ENCODE results near the gene ITIH3. TPM values are rescaled to one million over a fixed set of nuclear protein-coding genes. Genes with fewer than 3 reads are reported as not detected.

Gene ITIH3
- total RNA-seq, 2 donors from 2014 or later: not detected

DNA sequence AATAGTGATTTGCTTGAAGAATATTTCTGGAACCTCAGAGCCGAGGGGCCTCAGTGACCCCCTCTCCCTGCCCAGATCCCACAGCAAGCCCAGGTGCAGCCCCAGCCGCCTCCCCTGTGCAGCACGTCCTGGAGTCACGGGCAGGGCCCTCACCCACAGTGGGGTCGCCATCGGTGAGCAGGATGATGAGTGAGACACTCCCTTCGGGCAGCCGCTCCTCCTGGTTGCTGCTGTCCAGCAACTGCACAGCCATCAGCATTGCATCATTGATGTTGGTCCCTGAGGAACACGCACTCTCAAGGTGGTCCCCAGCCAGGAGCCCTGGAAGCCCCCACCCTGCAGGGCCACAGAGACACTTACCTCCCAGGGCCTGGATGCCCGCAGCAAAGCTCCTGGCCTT, 29.4 kb downstream of the ITIH3 start:
- TF ChIP-seq, protein P1, sequence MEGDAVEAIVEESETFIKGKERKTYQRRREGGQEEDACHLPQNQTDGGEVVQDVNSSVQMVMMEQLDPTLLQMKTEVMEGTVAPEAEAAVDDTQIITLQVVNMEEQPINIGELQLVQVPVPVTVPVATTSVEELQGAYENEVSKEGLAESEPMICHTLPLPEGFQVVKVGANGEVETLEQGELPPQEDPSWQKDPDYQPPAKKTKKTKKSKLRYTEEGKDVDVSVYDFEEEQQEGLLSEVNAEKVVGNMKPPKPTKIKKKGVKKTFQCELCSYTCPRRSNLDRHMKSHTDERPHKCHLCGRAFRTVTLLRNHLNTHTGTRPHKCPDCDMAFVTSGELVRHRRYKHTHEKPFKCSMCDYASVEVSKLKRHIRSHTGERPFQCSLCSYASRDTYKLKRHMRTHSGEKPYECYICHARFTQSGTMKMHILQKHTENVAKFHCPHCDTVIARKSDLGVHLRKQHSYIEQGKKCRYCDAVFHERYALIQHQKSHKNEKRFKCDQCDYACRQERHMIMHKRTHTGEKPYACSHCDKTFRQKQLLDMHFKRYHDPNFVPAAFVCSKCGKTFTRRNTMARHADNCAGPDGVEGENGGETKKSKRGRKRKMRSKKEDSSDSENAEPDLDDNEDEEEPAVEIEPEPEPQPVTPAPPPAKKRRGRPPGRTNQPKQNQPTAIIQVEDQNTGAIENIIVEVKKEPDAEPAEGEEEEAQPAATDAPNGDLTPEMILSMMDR (conservative IDR thresholded peaks at IDR 0.05): no peak
- Mint-ChIP-seq H3K4me3 (no peak overlapping the region), H3K4me1 (peaks cover 1% of the 10 kb centered on the region), H3K27ac (no peak overlapping the region), H3K9me3 (no peaks in the 10 kb centered on the region), H3K27me3 (ENCODE audit: insufficient read depth) (no peaks in the 10 kb centered on the region), H3K36me3 (ENCODE audit: low read depth) (no peaks in the 10 kb centered on the region)
- Histone ChIP-seq H3K27ac (ENCODE audit: low read depth, low read length) (no peak overlapping the region), H3K4me1 (ENCODE audit: control insufficient read depth, insufficient read depth, low read length) (peaks cover 3% of the 10 kb centered on the region), H3K27me3 (ENCODE audit: control insufficient read depth, insufficient read depth, low read length, poor library complexity, severe bottlenecking) (no peaks in the 10 kb centered on the region), H3K4me3 (ENCODE audit: low read length) (no peak overlapping the region), H3K36me3 (ENCODE audit: control insufficient read depth, insufficient read depth, low read length) (no peaks in the 10 kb centered on the region), H3K9me3 (ENCODE audit: control insufficient read depth, low read length) (no peaks in the 10 kb centered on the region), H3K9ac (ENCODE audit: extremely low read depth, low read length, poor library complexity, severe bottlenecking) (no peak overlapping the region)
- 89 to 100% methylated on average over 5 to 10 of the region's 10 CpGs for WGBS, 2 experiments (ENCODE audit: insufficient coverage in 1 of 2, insufficient read length in 1 of 2)
- DNase-seq: no peak

GRCh38 chr3:52827441-52827840, 32.8 kb downstream of the ITIH3 start:
- H3K9ac ChIP-seq (ENCODE audit: extremely low read depth, low read length, poor library complexity, severe bottlenecking): no peak overlapping the region
- no peak overlapping the region for H3K27ac ChIP-seq (ENCODE audit: low read depth, low read length)
- H3K9me3 ChIP-seq (ENCODE audit: control insufficient read depth, low read length): no peaks in the 10 kb centered on the region
- no peak for DNase-seq
- Mint-ChIP-seq H3K27me3 (ENCODE audit: insufficient read depth) (no peaks in the 10 kb centered on the region), H3K4me1 (peaks cover 10% of the 10 kb centered on the region), H3K9me3 (no peaks in the 10 kb centered on the region), H3K27ac (no peak overlapping the region), H3K4me3 (no peak overlapping the region), H3K36me3 (ENCODE audit: low read depth) (no peaks in the 10 kb centered on the region)
- no peaks in the 10 kb centered on the region for H3K36me3 ChIP-seq (ENCODE audit: control insufficient read depth, insufficient read depth, low read length)
- WGBS, 2 experiments (ENCODE audit: insufficient coverage in 1 of 2, insufficient read length in 1 of 2): 77 to 94% methylated on average over 3 to 9 of the region's 9 CpGs
- H3K4me3 ChIP-seq (ENCODE audit: low read length): no peak overlapping the region
- no peaks in the 10 kb centered on the region for H3K27me3 ChIP-seq (ENCODE audit: control insufficient read depth, insufficient read depth, low read length, poor library complexity, severe bottlenecking)
- H3K4me1 ChIP-seq (ENCODE audit: control insufficient read depth, insufficient read depth, low read length): no peaks in the 10 kb centered on the region
- TF ChIP-seq, protein P1 (conservative IDR thresholded peaks at IDR 0.05): no peak

- DNase-seq: peak; percentile 67
- TF ChIP-seq, protein P1 (conservative IDR thresholded peaks at IDR 0.05): peak; percentile 63
- no peaks in the 10 kb centered on the region for H3K36me3 Mint-ChIP-seq (ENCODE audit: low read depth)
- H3K27me3 ChIP-seq (ENCODE audit: control insufficient read depth, insufficient read depth, low read length, poor library complexity, severe bottlenecking): no peaks in the 10 kb centered on the region
- H3K4me3 ChIP-seq (ENCODE audit: low read length): no peak overlapping the region
- no peak overlapping the region for H3K27ac Mint-ChIP-seq
- no peaks in the 10 kb centered on the region for H3K36me3 ChIP-seq (ENCODE audit: control insufficient read depth, insufficient read depth, low read length)
- H3K27ac ChIP-seq (ENCODE audit: low read depth, low read length): no peak overlapping the region
- 76 to 100% methylated on average over 2 to 10 of the region's 10 CpGs for WGBS, 2 experiments (ENCODE audit: insufficient coverage in 1 of 2, insufficient read length in 1 of 2)
- no peaks in the 10 kb centered on the region for H3K9me3 ChIP-seq (ENCODE audit: control insufficient read depth, low read length)
- H3K9ac ChIP-seq (ENCODE audit: extremely low read depth, low read length, poor library complexity, severe bottlenecking): no peak overlapping the region
- peaks cover 10% of the 10 kb centered on the region for H3K4me1 Mint-ChIP-seq
- H3K27me3 Mint-ChIP-seq (ENCODE audit: insufficient read depth): no peaks in the 10 kb centered on the region
- H3K4me1 ChIP-seq (ENCODE audit: control insufficient read depth, insufficient read depth, low read length): no peaks in the 10 kb centered on the region
- no peaks in the 10 kb centered on the region for H3K9me3 Mint-ChIP-seq
- no peak overlapping the region for H3K4me3 Mint-ChIP-seq
These were observed 33.3 kb downstream of the ITIH3 start for GRCh38 chr3:52827866-52828376.

Data from endodermal cell (in vitro differentiated cells).